Hematopoietic multipotent progenitor cell treated with erythropoietin and hydrocortisone succinate and interleukin-3 and kit ligand, for 15 days (in vitro differentiated cells): Measurements from ENCODE around the gene ZNF268.
"Not testable (repeated sequence)": the region's sequence is repeated elsewhere in the genome, so short reads cannot be mapped to it uniquely, and the experiment has no call there.

ENCODE experiments used
- DNase-seq: peaks from one replicate; pipeline ENCODE4 v3.0.0-alpha.2; 2015; ENCODE audit warnings: low spot score

The ZNF268 gene

GRCh38 chr12:133227281-133227852, 46.1 kb downstream of the ZNF268 start:
- DNase-seq = no peak

GRCh38 chr12:133231001-133231400, 49.7 kb downstream of the ZNF268 start:
- no peak for DNase-seq

GRCh38 chr12:133233006-133233405, 51.7 kb downstream of the ZNF268 start:
- DNase-seq = no peak

GRCh38 chr12:133233993-133234564, 52.8 kb downstream of the ZNF268 start:
- no peak for DNase-seq

GRCh38 chr12:133234971-133235370, 53.7 kb downstream of the ZNF268 start:
- DNase-seq = no peak

GRCh38 chr12:133235401-133236112, 54.3 kb downstream of the ZNF268 start, which contains the start of gene ANHX:
ANHX (minus strand) TSS chr12:133235877; CDS start chr12:133234356, 1,521 bp downstream.
- no peak for DNase-seq

- no peak for DNase-seq
Observed at GRCh38 chr12:133236144-133236543, 54.8 kb downstream of the ZNF268 start.

GRCh38 chr12:133236556-133236955, 55.3 kb downstream of the ZNF268 start:
- DNase-seq = no peak

GRCh38 chr12:133251732-133252131, 70.4 kb downstream of the ZNF268 start:
- no peak for DNase-seq

GRCh38 chr12:133255833-133256232, 74.5 kb downstream of the ZNF268 start:
- DNase-seq = not testable (repeated sequence)

- no peak for DNase-seq
Observed at GRCh38 chr12:133256321-133256720, 75.0 kb downstream of the ZNF268 start.

GRCh38 chr12:133264173-133264572, 82.9 kb downstream of the ZNF268 start:
- DNase-seq = no peak
